H9 (cell line): ENCODE measurements around the gene TADA2B. TPM values are rescaled to one million over a fixed set of nuclear protein-coding genes. Genes with fewer than 3 reads are reported as not detected.

Experiments used
- DNase-seq: peaks from one replicate; pipeline ENCODE4 v3.0.0-alpha.2; 2017
- H2AFZ ChIP-seq: one replicate; pipeline ENCODE4 v1.6.1; 2013; ENCODE audit warnings: mild to moderate bottlenecking, low read length, control low read depth, moderate library complexity
- H2AK5ac ChIP-seq: 2 replicates; pipeline ENCODE4 v1.6.1; 2013; ENCODE audit warnings: low read length, control low read depth, mixed read lengths; ENCODE audit not compliant: insufficient read length
- H2BK120ac ChIP-seq: one replicate; pipeline ENCODE4 v1.6.1; 2013; ENCODE audit warnings: low read depth, mild to moderate bottlenecking, low read length, control low read depth, inconsistent platforms; ENCODE audit not compliant: poor library complexity, severe bottlenecking
- H2BK12ac ChIP-seq: 2 replicates; pipeline ENCODE4 v1.6.1; 2013; ENCODE audit warnings: low read length, control low read depth, mixed read lengths, low read depth; ENCODE audit not compliant: insufficient read length
- H2BK15ac ChIP-seq: 2 replicates; pipeline ENCODE4 v1.6.1; 2013; ENCODE audit warnings: low read depth, low read length, control low read depth
- H2BK20ac ChIP-seq: one replicate; pipeline ENCODE4 v1.6.1; 2013; ENCODE audit warnings: low read depth, mild to moderate bottlenecking, low read length, control low read depth, inconsistent platforms; ENCODE audit not compliant: poor library complexity, severe bottlenecking
- H2BK5ac ChIP-seq: 2 replicates; pipeline ENCODE4 v1.6.1; 2013; ENCODE audit warnings: low read length, control low read depth, mixed read lengths; ENCODE audit not compliant: insufficient read length
- H3K14ac ChIP-seq: 2 replicates; pipeline ENCODE4 v1.6.1; 2013; ENCODE audit warnings: low read length, control low read depth; ENCODE audit not compliant: insufficient read depth
- H3K18ac ChIP-seq: 2 replicates; pipeline ENCODE4 v1.6.1; 2013; ENCODE audit warnings: low read depth, mild to moderate bottlenecking, mixed read lengths, low read length, control low read depth; ENCODE audit not compliant: insufficient read length
- H3K23ac ChIP-seq: 2 replicates; pipeline ENCODE4 v1.6.1; 2013; ENCODE audit warnings: low read length, control low read depth, mixed read lengths, low read depth; ENCODE audit not compliant: insufficient read length
- H3K23me2 ChIP-seq: 2 replicates; pipeline ENCODE4 v1.6.1; 2013; ENCODE audit warnings: low read depth, mild to moderate bottlenecking, mixed read lengths, low read length, control low read depth; ENCODE audit not compliant: insufficient read length, poor library complexity, severe bottlenecking
- H3K27ac ChIP-seq: 2 replicates; pipeline ENCODE4 v1.5.1; 2013; ENCODE audit warnings: low read length, control low read depth, mixed read lengths, low read depth; ENCODE audit not compliant: insufficient read length
- H3K27me3 ChIP-seq: 2 replicates; pipeline ENCODE4 v1.6.1; 2013; ENCODE audit warnings: low read length, control low read depth, inconsistent platforms; ENCODE audit not compliant: insufficient read depth
- H3K4ac ChIP-seq: 2 replicates; pipeline ENCODE4 v1.6.1; 2013; ENCODE audit warnings: low read depth, mild to moderate bottlenecking, control low read depth, inconsistent platforms, low read length, moderate library complexity
- H3K4me1 ChIP-seq: 2 replicates; pipeline ENCODE4 v1.6.1; 2013; ENCODE audit warnings: low read length, control low read depth, inconsistent platforms; ENCODE audit not compliant: insufficient read depth
- H3K4me2 ChIP-seq: 2 replicates; pipeline ENCODE4 v1.6.1; 2013; ENCODE audit warnings: low read length, control low read depth, mixed read lengths; ENCODE audit not compliant: insufficient read length, insufficient read depth
- H3K56ac ChIP-seq: 2 replicates; pipeline ENCODE4 v1.6.1; 2013; ENCODE audit warnings: low read depth, mild to moderate bottlenecking, mixed read lengths, low read length, control low read depth; ENCODE audit not compliant: insufficient read length
- H3K79me1 ChIP-seq: 2 replicates; pipeline ENCODE4 v1.6.1; 2013; ENCODE audit warnings: low read depth, mild to moderate bottlenecking, moderate library complexity, low read length, control low read depth, inconsistent platforms; ENCODE audit not compliant: insufficient read depth, poor library complexity, severe bottlenecking
- H3K79me2 ChIP-seq: 2 replicates; pipeline ENCODE4 v1.6.1; 2013; ENCODE audit warnings: low read length, control low read depth, inconsistent platforms; ENCODE audit not compliant: insufficient read depth
- H3K9ac ChIP-seq: 2 replicates; pipeline ENCODE4 v1.6.1; 2013; ENCODE audit warnings: low read length, control low read depth, mixed read lengths; ENCODE audit not compliant: insufficient read length; ENCODE audit errors: extremely low read depth
- H3K9me3 ChIP-seq: one replicate; pipeline ENCODE4 v1.6.1; 2013; ENCODE audit warnings: low read depth, low read length, inconsistent platforms; ENCODE audit not compliant: control insufficient read depth
- H3T11ph ChIP-seq: one replicate; pipeline ENCODE4 v1.6.1; 2013; ENCODE audit warnings: mild to moderate bottlenecking, low read length, control low read depth, inconsistent platforms
- H4K20me1 ChIP-seq: one replicate; pipeline ENCODE4 v1.6.1; 2013; ENCODE audit not compliant: control insufficient read depth, insufficient read length, insufficient read depth
- H4K5ac ChIP-seq: 2 replicates; pipeline ENCODE4 v1.6.1; 2013; ENCODE audit warnings: low read depth, mild to moderate bottlenecking, mixed read lengths, low read length, control low read depth; ENCODE audit not compliant: insufficient read length
- H4K8ac ChIP-seq: replicated peaks from 2 replicates; pipeline ENCODE4 v1.6.1; 2013; ENCODE audit warnings: low read length, control low read depth, mixed read lengths, low read depth; ENCODE audit not compliant: insufficient read length
- H4K91ac ChIP-seq: 2 replicates; pipeline ENCODE4 v1.6.1; 2013; ENCODE audit warnings: low read depth, mild to moderate bottlenecking, moderate library complexity, mixed read lengths, low read length, control low read depth; ENCODE audit not compliant: insufficient read length
- H3K27ac Mint-ChIP-seq, 3 experiments: 2 replicates in 2 of 3; 3 replicates in 1 of 3; pipeline ENCODE4 v1.8.0; 2020 to 2021; ENCODE audit warnings: mixed read lengths in 3 of 3, mild to moderate bottlenecking in 1 of 3, moderate library complexity in 1 of 3
- H3K27me3 Mint-ChIP-seq: 2 replicates; pipeline ENCODE4 v1.8.0; 2021; ENCODE audit warnings: low read depth, mild to moderate bottlenecking, moderate library complexity, mixed read lengths
- H3K36me3 Mint-ChIP-seq, 3 experiments: 2 replicates in 2 of 3; 3 replicates in 1 of 3; pipeline ENCODE4 v1.8.0; 2020 to 2021; ENCODE audit warnings: low read depth in 3 of 3, mixed read lengths in 3 of 3; ENCODE audit not compliant: insufficient read depth in 1 of 3
- H3K4me1 Mint-ChIP-seq, 2 experiments: 2 replicates each; pipeline ENCODE4 v1.8.0; 2020; ENCODE audit warnings: mixed read lengths in 2 of 2
- H3K4me3 Mint-ChIP-seq, 2 experiments: 2 replicates in 1 of 2; 3 replicates in 1 of 2; pipeline ENCODE4 v1.8.0; 2020 to 2021; ENCODE audit warnings: mild to moderate bottlenecking in 2 of 2, mixed read lengths in 2 of 2, moderate library complexity in 1 of 2
- H3K9me3 Mint-ChIP-seq, 2 experiments: 2 replicates in 1 of 2; 3 replicates in 1 of 2; pipeline ENCODE4 v1.8.0; 2020; ENCODE audit warnings: mild to moderate bottlenecking in 2 of 2, mixed read lengths in 2 of 2, moderate library complexity in 1 of 2
- CTCF ChIP-seq: fragments of 200-600 bp; sonication (generic); conservative IDR thresholded peaks from 3 replicates; pipeline ENCODE4 v1.8.0; 2021; ENCODE audit warnings: antibody characterized with exemption, mild to moderate bottlenecking
- WGBS: extraction: QIAGEN DNeasy Blood & Tissue Kit; methylation state at CpG from one replicate; pipeline ENCODE4 v1.1.7; 2013; ENCODE audit warnings: missing lambda C conversion rate, low lambda C conversion rate, mixed read lengths; ENCODE audit not compliant: insufficient read length; ENCODE audit errors: extremely low coverage; 5-methylcytosine and 5-hydroxymethylcytosine counted together
- total RNA-seq: library from RNA; stranded (reverse); gene quantifications from 2 replicates; pipeline ENCODE4 v1.2.1, GENCODE V29; 2021

The TADA2B gene
- total RNA-seq, 1 experiment from 2014 or later: 14.0 TPM

DNA sequence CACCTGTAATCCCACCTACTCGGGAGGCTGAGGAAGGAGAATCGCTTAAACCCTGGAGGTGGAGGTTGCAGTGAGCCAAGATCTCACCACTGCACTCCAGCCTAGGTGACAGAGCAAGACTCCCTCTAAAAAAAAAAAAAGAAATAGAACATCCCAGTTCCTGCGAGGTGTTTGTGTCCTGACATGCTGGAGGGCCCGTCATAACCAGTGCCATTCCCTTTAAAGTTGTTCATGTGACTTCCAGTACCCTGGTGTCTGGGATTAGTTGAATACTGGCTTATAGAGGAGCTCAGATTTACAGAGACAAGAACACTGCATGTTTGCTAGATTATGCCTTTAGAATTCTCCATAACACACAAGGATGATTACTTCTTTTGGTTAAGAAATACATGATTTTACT, 37.6 kb upstream of the TADA2B start:
- no peak overlapping the region for H2AFZ ChIP-seq
- H3K79me1 ChIP-seq: no peaks in the 10 kb centered on the region
- no peak overlapping the region for H3K4me3 Mint-ChIP-seq
- H2BK20ac ChIP-seq: no peak overlapping the region
- H3K36me3 Mint-ChIP-seq: peaks cover 31 to 82% (median 69%) of the 10 kb centered on the region in 3 experiments; a peak in 6 of 7 replicates
- DNase-seq: no peak
- no peak overlapping the region for H3K14ac ChIP-seq
- no peak overlapping the region for H3K56ac ChIP-seq
- H3K4me2 ChIP-seq: no peak overlapping the region
- no peak overlapping the region for H3K9ac ChIP-seq
- H3T11ph ChIP-seq: no peak overlapping the region
- H3K27me3 ChIP-seq: no peaks in the 10 kb centered on the region
- no CpG with 5 or more reads among the region's 4 CpGs for WGBS
- H3K23me2 ChIP-seq: no peaks in the 10 kb centered on the region
- no peak overlapping the region for H3K4ac ChIP-seq
- H2AK5ac ChIP-seq: no peak overlapping the region
- no peak overlapping the region for H3K23ac ChIP-seq
- no peaks in the 10 kb centered on the region for H3K27me3 Mint-ChIP-seq
- H3K27ac Mint-ChIP-seq: no peak overlapping the region
- H3K4me1 Mint-ChIP-seq: peaks cover 26 to 41% of the 10 kb centered on the region in 2 experiments
- no peak for TF ChIP-seq CTCF
- H4K8ac ChIP-seq: no peak overlapping the region
- H4K20me1 ChIP-seq: no peaks in the 10 kb centered on the region
- H4K5ac ChIP-seq: no peak overlapping the region
- H3K79me2 ChIP-seq: no peaks in the 10 kb centered on the region
- no peak overlapping the region for H3K18ac ChIP-seq
- H2BK120ac ChIP-seq: no peak overlapping the region
- H2BK15ac ChIP-seq: no peak overlapping the region
- no peak overlapping the region for H2BK5ac ChIP-seq
- no peaks in the 10 kb centered on the region for H3K9me3 ChIP-seq
- peaks cover 4% of the 10 kb centered on the region for H3K4me1 ChIP-seq
- no peak overlapping the region for H4K91ac ChIP-seq
- no peak overlapping the region for H3K27ac ChIP-seq
- H3K9me3 Mint-ChIP-seq: no peaks in the 10 kb centered on the region
- H2BK12ac ChIP-seq: no peak overlapping the region
